Left kidney (tissue), 2 donors: ENCODE measurements around the gene FOXP1. TPM values are rescaled to one million over a fixed set of nuclear protein-coding genes. Genes with fewer than 3 reads are reported as not detected.

Source experiments
- DNase-seq: peaks from one replicate; pipeline ENCODE4 v3.0.0-alpha.2; 2013
- polyA plus RNA-seq: library from polyadenylated mRNA; unstranded; fragments of 120-200 nt; gene quantifications from one replicate; pipeline ENCODE4 v1.2.1, GENCODE V29; 2013; ENCODE audit not compliant: insufficient read length

The FOXP1 gene
- polyA plus RNA-seq, 1 donor: 46.7 TPM

GRCh38 chr3:70974747-70975146 is 608.8 kb downstream of the FOXP1 start:
- no peak for DNase-seq

GRCh38 chr3:70973558-70973957 is 610.0 kb downstream of the FOXP1 start:
- DNase-seq: no peak

- DNase-seq: no peak
Measured at GRCh38 chr3:70972855-70973254, 610.7 kb downstream of the FOXP1 start.

- no peak for DNase-seq
Measured at GRCh38 chr3:70970952-70971351, 612.6 kb downstream of the FOXP1 start.

GRCh38 chr3:70970171-70970570 is 613.4 kb downstream of the FOXP1 start:
- DNase-seq: no peak

- DNase-seq: no peak
Measured at GRCh38 chr3:70963431-70964275, 619.9 kb downstream of the FOXP1 start.

GRCh38 chr3:70959506-70960291 is 623.8 kb downstream of the FOXP1 start:
- no peak for DNase-seq

- DNase-seq: no peak
Measured at GRCh38 chr3:70952033-70952747, 631.3 kb downstream of the FOXP1 start.

GRCh38 chr3:70951316-70951715 is 632.2 kb downstream of the FOXP1 start:
- DNase-seq: no peak

- no peak for DNase-seq
Measured at GRCh38 chr3:70947579-70947978, 635.9 kb downstream of the FOXP1 start.

- no peak for DNase-seq
Measured at GRCh38 chr3:70943886-70944285, 639.6 kb downstream of the FOXP1 start.

- no peak for DNase-seq
Measured at GRCh38 chr3:70933105-70933810, 650.3 kb downstream of the FOXP1 start.

- DNase-seq: no peak
Measured at GRCh38 chr3:70930066-70930465, 653.5 kb downstream of the FOXP1 start.

- DNase-seq: no peak
Measured at GRCh38 chr3:70927239-70927638, 656.3 kb downstream of the FOXP1 start.

- DNase-seq: no peak
Measured at GRCh38 chr3:70926835-70927234, 656.7 kb downstream of the FOXP1 start.

GRCh38 chr3:70919661-70920060 is 663.9 kb downstream of the FOXP1 start:
- no peak for DNase-seq

GRCh38 chr3:70919091-70919490 is 664.4 kb downstream of the FOXP1 start:
- DNase-seq: no peak

GRCh38 chr3:70916375-70917055 is 667.0 kb downstream of the FOXP1 start:
- no peak for DNase-seq

GRCh38 chr3:70914862-70915261 is 668.7 kb downstream of the FOXP1 start:
- DNase-seq: no peak

- DNase-seq: no peak
Measured at GRCh38 chr3:70911719-70912118, 671.8 kb downstream of the FOXP1 start.

- DNase-seq: peak; percentile 68
Measured at GRCh38 chr3:70905491-70905890, 678.0 kb downstream of the FOXP1 start.
